Naive thymus-derived CD8-positive, alpha-beta T cell (primary cell): ENCODE results near the gene CAPN12. TPM values are rescaled to one million over a fixed set of nuclear protein-coding genes. Genes with fewer than 3 reads are reported as not detected.

Experiments
- ATAC-seq, 2 donors: fragments of 150-1000 bp; cut with Tn5 transposase in 1 of 2; sonication (Bioruptor Pico), chemical (Tn5 transposase) in 1 of 2; 1 replicate in 1 of 2; 2 replicates in 1 of 2; pipeline ENCODE4 v1.10.0; 2021; ENCODE audit warnings: mild to moderate bottlenecking in 2 of 2, moderate library complexity in 2 of 2
- POLR2A ChIA-PET: fragments of 350-600 bp; sonication (Branson Sonifier 250); formaldehyde crosslinking; loops from one replicate; lab custom pipeline; 2021; ENCODE audit warnings: antibody characterized with exemption; lab: Charles Lee
- DNase-seq, 10 donors: peaks; one replicate each; pipeline versions ENCODE4 v3.0.0 to v3.0.0-alpha.2; 2020 to 2022
- H3K27ac Mint-ChIP-seq, 10 donors: one replicate each; pipeline ENCODE4 v1.8.0; 2020 to 2022; ENCODE audit warnings: mild to moderate bottlenecking in 10 of 10, mixed read lengths in 10 of 10, moderate library complexity in 4 of 10, inconsistent platforms in 1 of 10
- H3K27me3 Mint-ChIP-seq, 5 donors: one replicate each; pipeline ENCODE4 v1.8.0; 2021 to 2022; ENCODE audit warnings: mixed read lengths in 5 of 5
- H3K36me3 Mint-ChIP-seq, 3 donors: one replicate each; pipeline ENCODE4 v1.8.0; 2020 to 2022; ENCODE audit warnings: mixed read lengths in 3 of 3, mild to moderate bottlenecking in 2 of 3, inconsistent platforms in 1 of 3
- H3K4me1 Mint-ChIP-seq, 4 donors: one replicate each; pipeline ENCODE4 v1.8.0; 2021 to 2022; ENCODE audit warnings: mixed read lengths in 4 of 4
- H3K4me3 Mint-ChIP-seq, 10 donors: one replicate each; pipeline ENCODE4 v1.8.0; 2020 to 2022; ENCODE audit warnings: mild to moderate bottlenecking in 10 of 10, mixed read lengths in 10 of 10, moderate library complexity in 6 of 10, inconsistent platforms in 1 of 10
- H3K9me3 Mint-ChIP-seq, 9 donors: one replicate each; pipeline ENCODE4 v1.8.0; 2020 to 2022; ENCODE audit warnings: mixed read lengths in 9 of 9, mild to moderate bottlenecking in 3 of 9, inconsistent platforms in 1 of 9, moderate library complexity in 1 of 9
- polyA plus RNA-seq, 3 donors: library from polyadenylated mRNA; unstranded; fragments of 300-500 nt; fragmentation: Illumina TruSeq; gene quantifications; one replicate each; pipeline ENCODE4 v1.2.3, GENCODE V29; 2021
- total RNA-seq, 8 experiments: library from RNA in 2 of 8; stranded (reverse) in 2 of 8; gene quantifications; one replicate each; pipeline ENCODE4 v1.2.3 and lab custom pipeline; 2021 to 2026

Gene CAPN12
- total and polyA plus RNA-seq, 5 experiments from 2014 or later: 2.0 to 8.2 (median 6.2) TPM

- Mint-ChIP-seq H3K4me3 (no peak overlapping the region), H3K27me3 (no peaks in the 10 kb centered on the region), H3K36me3 (peaks cover 0 to 17% (median 0%) of the 10 kb centered on the region in 3 donors), H3K9me3 (no peaks in the 10 kb centered on the region), H3K4me1 (peaks cover 4 to 19% (median 12%) of the 10 kb centered on the region in 4 donors), H3K27ac (no peak overlapping the region)
- DNase-seq (peak in 1 of 10 donors; percentile 54), ATAC-seq (no peak)
- POLR2A ChIA-PET: interaction anchor here (0.5 kb wide), 1 partner anchor 41 kb away, joined by 3 read pairs; no protein-coding TSS in a partner anchor
Measured at GRCh38 chr19:38727306-38727867, 16.9 kb downstream of the CAPN12 start.

- POLR2A ChIA-PET: interaction anchor here (0.5 to 0.7 kb wide), 2 partner anchors 40 to 155 kb away, joined by 3 to 4 read pairs; no protein-coding TSS in a partner anchor
- ATAC-seq (no peak), DNase-seq (peak in 1 of 10 donors; percentile 23)
- peaks cover 0 to 17% (median 0%) of the 10 kb centered on the region in 3 donors for H3K36me3 Mint-ChIP-seq
- H3K27me3 Mint-ChIP-seq: no peaks in the 10 kb centered on the region
- H3K4me1 Mint-ChIP-seq: peaks cover 4 to 15% (median 12%) of the 10 kb centered on the region in 4 donors
- no peaks in the 10 kb centered on the region for H3K9me3 Mint-ChIP-seq
- H3K4me3 Mint-ChIP-seq: no peak overlapping the region
- H3K27ac Mint-ChIP-seq: peak overlapping the region in 2 of 10 donors; percentile 73 to 84
Measured at GRCh38 chr19:38726761-38727301, 17.4 kb downstream of the CAPN12 start.

- Mint-ChIP-seq H3K4me3 (no peak overlapping the region), H3K4me1 (peaks cover 4 to 15% (median 11%) of the 10 kb centered on the region in 4 donors), H3K27ac (peak overlapping the region in 1 of 10 donors; percentile 84), H3K36me3 (peaks cover 0 to 17% (median 0%) of the 10 kb centered on the region in 3 donors), H3K27me3 (no peaks in the 10 kb centered on the region), H3K9me3 (no peaks in the 10 kb centered on the region)
- DNase-seq (no peak), ATAC-seq (no peak)
- POLR2A ChIA-PET: interaction anchor here (0.7 kb wide), 1 partner anchor 156 kb away, joined by 4 read pairs; no protein-coding TSS in a partner anchor
Measured at GRCh38 chr19:38726284-38726673, 18.0 kb downstream of the CAPN12 start.

- Mint-ChIP-seq H3K36me3 (peaks cover 0 to 17% (median 0%) of the 10 kb centered on the region in 3 donors), H3K9me3 (no peaks in the 10 kb centered on the region), H3K4me1 (peaks cover 4 to 15% (median 11%) of the 10 kb centered on the region in 4 donors), H3K27ac (peak overlapping the region in 1 of 10 donors; percentile 84), H3K4me3 (no peak overlapping the region), H3K27me3 (no peaks in the 10 kb centered on the region)
- ATAC-seq: no peak
- DNase-seq: peak in 1 of 10 donors; percentile 22
- POLR2A ChIA-PET: interaction anchor here (0.7 kb wide), 1 partner anchor 156 kb away, joined by 4 read pairs; no protein-coding TSS in a partner anchor
Measured at GRCh38 chr19:38725469-38726283, 18.6 kb downstream of the CAPN12 start.

GRCh38 chr19:38723990-38724854 lies 20.1 kb downstream of the CAPN12 start:
- H3K4me3 Mint-ChIP-seq: no peak overlapping the region
- peaks cover 0 to 17% (median 0%) of the 10 kb centered on the region in 3 donors for H3K36me3 Mint-ChIP-seq
- ATAC-seq: no peak
- no peaks in the 10 kb centered on the region for H3K9me3 Mint-ChIP-seq
- DNase-seq: no peak
- H3K27ac Mint-ChIP-seq: no peak overlapping the region
- no peaks in the 10 kb centered on the region for H3K27me3 Mint-ChIP-seq
- peaks cover 0 to 7% (median 3%) of the 10 kb centered on the region in 4 donors for H3K4me1 Mint-ChIP-seq
- POLR2A ChIA-PET: interaction anchor here (0.8 kb wide), 1 partner anchor 9 kb away, joined by 3 read pairs; no protein-coding TSS in a partner anchor

- Mint-ChIP-seq H3K4me1 (peaks cover 0 to 7% (median 3%) of the 10 kb centered on the region in 4 donors), H3K9me3 (no peaks in the 10 kb centered on the region), H3K27me3 (no peaks in the 10 kb centered on the region), H3K27ac (no peak overlapping the region), H3K4me3 (no peak overlapping the region), H3K36me3 (peaks cover 0 to 19% (median 0%) of the 10 kb centered on the region in 3 donors)
- ATAC-seq (no peak), DNase-seq (no peak)
- POLR2A ChIA-PET: interaction anchor here (0.8 to 1.4 kb wide), 2 partner anchors 9 to 11 kb away, joined by 3 to 4 read pairs; no protein-coding TSS in a partner anchor
Measured at GRCh38 chr19:38723606-38723965, 20.7 kb downstream of the CAPN12 start.

GRCh38 chr19:38722947-38723605 lies 21.2 kb downstream of the CAPN12 start:
- Mint-ChIP-seq H3K4me1 (peaks cover 0 to 7% (median 2%) of the 10 kb centered on the region in 4 donors), H3K4me3 (no peak overlapping the region), H3K36me3 (peaks cover 0 to 19% (median 0%) of the 10 kb centered on the region in 3 donors), H3K27ac (no peak overlapping the region), H3K9me3 (no peaks in the 10 kb centered on the region), H3K27me3 (no peaks in the 10 kb centered on the region)
- POLR2A ChIA-PET: interaction anchor here (1.4 kb wide), 1 partner anchor 12 kb away, joined by 4 read pairs; no protein-coding TSS in a partner anchor
- ATAC-seq (no peak), DNase-seq (no peak)

- POLR2A ChIA-PET: interaction anchor here (1.4 kb wide), 1 partner anchor 13 kb away, joined by 4 read pairs; no protein-coding TSS in a partner anchor
- no peak for DNase-seq
- no peak for ATAC-seq
- Mint-ChIP-seq H3K9me3 (no peaks in the 10 kb centered on the region), H3K36me3 (peaks cover 0 to 21% (median 0%) of the 10 kb centered on the region in 3 donors), H3K27ac (no peak overlapping the region), H3K4me1 (peaks cover 0 to 7% (median 2%) of the 10 kb centered on the region in 4 donors), H3K4me3 (no peak overlapping the region), H3K27me3 (no peaks in the 10 kb centered on the region)
Measured at GRCh38 chr19:38721979-38722773, 22.1 kb downstream of the CAPN12 start.

- H3K4me1 Mint-ChIP-seq: peaks cover 0 to under 1% (median under 1%) of the 10 kb centered on the region in 4 donors
Measured at GRCh38 chr19:38721496-38721895, 22.8 kb downstream of the CAPN12 start.

GRCh38 chr19:38720559-38721236 lies 23.6 kb downstream of the CAPN12 start:
- no peaks in the 10 kb centered on the region for H3K4me1 Mint-ChIP-seq
- H3K36me3 Mint-ChIP-seq: peaks cover 0 to 21% (median 3%) of the 10 kb centered on the region in 3 donors
- POLR2A ChIA-PET: no interaction called here

More at GRCh38 chr19:38721496-38721895, 22.8 kb downstream of the CAPN12 start:
- H3K36me3 Mint-ChIP-seq: peaks cover 0 to 23% (median 0%) of the 10 kb centered on the region in 3 donors
- POLR2A ChIA-PET: no interaction called here
- H3K27ac Mint-ChIP-seq: no peak overlapping the region
- no peak for DNase-seq
- ATAC-seq: no peak
- no peak overlapping the region for H3K4me3 Mint-ChIP-seq
- no peaks in the 10 kb centered on the region for H3K27me3 Mint-ChIP-seq
- no peaks in the 10 kb centered on the region for H3K9me3 Mint-ChIP-seq

More at GRCh38 chr19:38720559-38721236, 23.6 kb downstream of the CAPN12 start:
- H3K27me3 Mint-ChIP-seq: no peaks in the 10 kb centered on the region
- no peak overlapping the region for H3K4me3 Mint-ChIP-seq
- no peak overlapping the region for H3K27ac Mint-ChIP-seq
- ATAC-seq (no peak), DNase-seq (no peak)
- no peaks in the 10 kb centered on the region for H3K9me3 Mint-ChIP-seq
